K562 (cell line): Measurements from ENCODE around the gene F11R. TPM values are rescaled to one million over a fixed set of nuclear protein-coding genes. Genes with fewer than 3 reads are reported as not detected.

Source experiments
- CREB3L1 ChIP-seq: fragments of 450-650 bp; IDR thresholded peaks from 2 replicates; pipeline ENCODE4 v1.6.1; 2014; ENCODE audit warnings: low read depth, mild to moderate bottlenecking, moderate library complexity, borderline replicate concordance
- EHMT2 ChIP-seq: fragments of 450-650 bp; IDR thresholded peaks from 2 replicates; pipeline ENCODE4 v1.6.1; 2018; ENCODE audit warnings: antibody characterized with exemption
- HNRNPH1 ChIP-seq: fragments of 200-400 bp; formaldehyde crosslinking; optimal IDR thresholded peaks from 2 replicates; pipeline ENCODE3; 2017; ENCODE audit warnings: low read depth, mild to moderate bottlenecking, low read length, moderate library complexity
- HNRNPLL ChIP-seq: fragments of 200-400 bp; formaldehyde crosslinking; IDR thresholded peaks from 2 replicates; pipeline ENCODE4 v1.6.1; 2017; ENCODE audit warnings: low read length, low read depth, mild to moderate bottlenecking; ENCODE audit not compliant: poor library complexity, severe bottlenecking
- NR2C1 ChIP-seq, 2 experiments: fragments of 450-650 bp; IDR thresholded peaks; 2 replicates each; pipeline ENCODE4 v1.6.1; 2017; ENCODE audit warnings: mild to moderate bottlenecking in 2 of 2, antibody characterized with exemption in 1 of 2, inconsistent platforms in 1 of 2, missing compliant biosample characterization in 1 of 2, missing genetic modification characterization in 1 of 2
- SIRT6 ChIP-seq: IDR thresholded peaks from one replicate; pipeline ENCODE4 v1.6.1; 2012; ENCODE audit warnings: low read depth, mild to moderate bottlenecking, control low read depth, inconsistent platforms, low read length, moderate library complexity
- SRSF3 ChIP-seq: fragments of 200-400 bp; formaldehyde crosslinking; IDR thresholded peaks from 2 replicates; pipeline ENCODE4 v1.6.1; 2016; ENCODE audit warnings: mild to moderate bottlenecking, low read length, moderate library complexity; ENCODE audit not compliant: insufficient read depth
- TOE1 ChIP-seq, 2 experiments: fragments of 450-650 bp in 1 of 2; sonication (generic) in 1 of 2; formaldehyde crosslinking in 1 of 2; IDR thresholded peaks; 2 replicates each; pipeline versions ENCODE4 v1.7.1 to v1.8.0; 2016 to 2022; ENCODE audit warnings: borderline replicate concordance in 2 of 2, mild to moderate bottlenecking in 2 of 2, antibody characterized with exemption in 1 of 2, inconsistent platforms in 1 of 2, low read depth in 1 of 2, missing genetic modification reagents in 1 of 2, moderate library complexity in 1 of 2
- ZFX ChIP-seq: sonication (generic); formaldehyde crosslinking; IDR thresholded peaks from 2 replicates; pipeline ENCODE4 v1.8.0; 2022; ENCODE audit warnings: mild to moderate bottlenecking, missing genetic modification reagents, moderate library complexity
- ZNF384 ChIP-seq: IDR thresholded peaks from 2 replicates; pipeline ENCODE4 v1.6.1; 2012; ENCODE audit warnings: low read depth, low read length, improper control_type of control experiment
- ZZZ3 ChIP-seq: fragments of 450-650 bp; IDR thresholded peaks from 2 replicates; pipeline ENCODE4 v1.6.1; 2016; ENCODE audit warnings: antibody characterized with exemption, mild to moderate bottlenecking, moderate library complexity
- polyA plus RNA-seq, 8 experiments: library from polyadenylated mRNA; depleted of rRNA in 4 of 8; stranded (reverse) in 5 of 8; unstranded in 3 of 8; fragments of >200 nt; fragmentation: Nextera tagmentation in 2 of 8; fragmentation: Illumina TruSeq in 1 of 8; extraction: Ambion mirVana in 2 of 8; extraction: Trizol in 1 of 8; gene quantifications; 2 replicates each; pipeline versions ENCODE4 v1.2.1 to v1.2.3, GENCODE V29; 2011 to 2014; ENCODE audit warnings: inconsistent platforms in 1 of 8, missing spikeins in 1 of 8
- total RNA-seq, 7 experiments: library from RNA; depleted of rRNA in 6 of 7; stranded (reverse); fragments of >200 nt in 6 of 7; fragmentation: Illumina TruSeq in 2 of 7; extraction: Trizol in 2 of 7; gene quantifications; 2 replicates each; pipeline versions ENCODE4 v1.2.1 to v1.2.3, GENCODE V29; 2011 to 2021; ENCODE audit warnings: low replicate concordance in 1 of 7
- TF ChIP-seq, protein P1 (sequence below), 2 experiments: fragments of 450-650 bp; formaldehyde crosslinking in 1 of 2; IDR thresholded peaks; 2 replicates each; pipeline versions ENCODE4 v1.4.0 to v1.6.1; 2014 to 2020; ENCODE audit warnings: mild to moderate bottlenecking in 2 of 2, borderline replicate concordance in 1 of 2, low read depth in 1 of 2
- TF ChIP-seq, protein P2 (sequence below): sonication (generic); formaldehyde crosslinking; IDR thresholded peaks from 2 replicates; pipeline ENCODE4 v1.8.0; 2022; ENCODE audit warnings: mild to moderate bottlenecking, missing genetic modification reagents

The F11R gene
- total and polyA plus RNA-seq, 9 of the 15 experiments (the other 6 are each of a cell fraction or from before 2014, with no cell fraction given), result 27.4 to 187 (median 52.5) TPM

DNA sequence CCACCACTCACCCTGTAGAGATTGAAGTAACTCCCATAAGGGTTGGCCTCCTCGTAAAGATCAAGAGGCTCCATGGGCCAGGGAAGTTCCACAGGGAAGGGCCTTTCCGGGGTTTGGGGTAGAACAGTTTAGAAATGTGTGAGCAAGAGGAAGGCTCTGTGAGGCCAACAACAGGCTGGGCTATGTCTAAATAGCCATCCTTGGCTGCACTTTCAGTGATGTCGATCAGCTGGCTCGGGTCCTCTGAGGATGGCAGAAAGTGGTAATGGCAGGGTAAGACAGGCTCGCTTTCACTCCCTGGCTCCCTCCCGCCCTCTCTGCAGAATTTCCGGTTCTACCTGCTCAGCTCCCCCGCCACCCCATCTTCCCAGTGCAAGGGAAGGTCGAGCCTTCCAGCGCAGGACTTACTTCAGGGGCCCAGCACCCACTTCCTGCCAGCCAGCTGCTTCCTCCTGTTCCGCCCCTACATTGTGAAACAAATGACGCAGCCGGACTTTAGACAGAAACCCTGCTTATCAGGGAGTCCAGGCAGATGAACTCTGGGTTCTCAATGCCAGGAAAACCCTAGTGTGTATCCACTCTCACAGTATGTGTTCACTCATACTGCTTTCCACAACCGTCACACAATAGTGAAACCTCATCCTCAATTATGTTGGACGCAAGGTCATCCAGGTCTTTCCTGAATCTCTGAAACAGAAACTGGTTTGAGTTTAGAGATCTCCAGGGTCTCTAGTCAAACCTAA is 7.3 kb downstream of the F11R start (continued):
- TF ChIP-seq ZFX (CRISPR knock-in tag), result peak; percentile 72
- TF ChIP-seq SRSF3, result no peak
- peak; percentile 47; the same call in 1 of the 2 replicates for TF ChIP-seq CREB3L1
- TF ChIP-seq TOE1 (IDR thresholded peaks at IDR 0.05; ENCODE audit: borderline replicate concordance), result peak; percentile 46; the same call in 1 of the 2 replicates
- TF ChIP-seq TOE1 (CRISPR knock-in tag; IDR thresholded peaks at IDR 0.05; ENCODE audit: borderline replicate concordance, low read depth), result no peak
- TF ChIP-seq NR2C1 (IDR thresholded peaks at IDR 0.05), result peak; percentile 46
- TF ChIP-seq NR2C1 (tag; IDR thresholded peaks at IDR 0.05), result peak; percentile 56; the same call in 1 of the 2 replicates
- TF ChIP-seq SIRT6, result no peak
- TF ChIP-seq, protein P1, sequence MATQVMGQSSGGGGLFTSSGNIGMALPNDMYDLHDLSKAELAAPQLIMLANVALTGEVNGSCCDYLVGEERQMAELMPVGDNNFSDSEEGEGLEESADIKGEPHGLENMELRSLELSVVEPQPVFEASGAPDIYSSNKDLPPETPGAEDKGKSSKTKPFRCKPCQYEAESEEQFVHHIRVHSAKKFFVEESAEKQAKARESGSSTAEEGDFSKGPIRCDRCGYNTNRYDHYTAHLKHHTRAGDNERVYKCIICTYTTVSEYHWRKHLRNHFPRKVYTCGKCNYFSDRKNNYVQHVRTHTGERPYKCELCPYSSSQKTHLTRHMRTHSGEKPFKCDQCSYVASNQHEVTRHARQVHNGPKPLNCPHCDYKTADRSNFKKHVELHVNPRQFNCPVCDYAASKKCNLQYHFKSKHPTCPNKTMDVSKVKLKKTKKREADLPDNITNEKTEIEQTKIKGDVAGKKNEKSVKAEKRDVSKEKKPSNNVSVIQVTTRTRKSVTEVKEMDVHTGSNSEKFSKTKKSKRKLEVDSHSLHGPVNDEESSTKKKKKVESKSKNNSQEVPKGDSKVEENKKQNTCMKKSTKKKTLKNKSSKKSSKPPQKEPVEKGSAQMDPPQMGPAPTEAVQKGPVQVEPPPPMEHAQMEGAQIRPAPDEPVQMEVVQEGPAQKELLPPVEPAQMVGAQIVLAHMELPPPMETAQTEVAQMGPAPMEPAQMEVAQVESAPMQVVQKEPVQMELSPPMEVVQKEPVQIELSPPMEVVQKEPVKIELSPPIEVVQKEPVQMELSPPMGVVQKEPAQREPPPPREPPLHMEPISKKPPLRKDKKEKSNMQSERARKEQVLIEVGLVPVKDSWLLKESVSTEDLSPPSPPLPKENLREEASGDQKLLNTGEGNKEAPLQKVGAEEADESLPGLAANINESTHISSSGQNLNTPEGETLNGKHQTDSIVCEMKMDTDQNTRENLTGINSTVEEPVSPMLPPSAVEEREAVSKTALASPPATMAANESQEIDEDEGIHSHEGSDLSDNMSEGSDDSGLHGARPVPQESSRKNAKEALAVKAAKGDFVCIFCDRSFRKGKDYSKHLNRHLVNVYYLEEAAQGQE (IDR thresholded peaks at IDR 0.05; ENCODE audit: borderline replicate concordance), result peak; percentile 33
- TF ChIP-seq, protein P1 (CRISPR knock-in tag; IDR thresholded peaks at IDR 0.05; ENCODE audit: low read depth), result no peak
- TF ChIP-seq, protein P2, sequence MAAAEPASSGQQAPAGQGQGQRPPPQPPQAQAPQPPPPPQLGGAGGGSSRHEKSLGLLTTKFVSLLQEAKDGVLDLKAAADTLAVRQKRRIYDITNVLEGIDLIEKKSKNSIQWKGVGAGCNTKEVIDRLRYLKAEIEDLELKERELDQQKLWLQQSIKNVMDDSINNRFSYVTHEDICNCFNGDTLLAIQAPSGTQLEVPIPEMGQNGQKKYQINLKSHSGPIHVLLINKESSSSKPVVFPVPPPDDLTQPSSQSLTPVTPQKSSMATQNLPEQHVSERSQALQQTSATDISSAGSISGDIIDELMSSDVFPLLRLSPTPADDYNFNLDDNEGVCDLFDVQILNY (CRISPR knock-in tag), result no peak
- peak; percentile 25 for TF ChIP-seq HNRNPLL
- no peak for TF ChIP-seq ZZZ3
- no peak for TF ChIP-seq HNRNPH1
- TF ChIP-seq EHMT2, result no peak; the same call in 1 of the 2 replicates
- TF ChIP-seq ZNF384, result no peak
